ENCODE data around the gene RIIAD1. TPM values are rescaled to one million over a fixed set of nuclear protein-coding genes. Genes with fewer than 3 reads are reported as not detected.

Gene RIIAD1
- total and polyA plus RNA-seq, 8 donors: 0.56 to 7.5 (median 0.68) TPM; not detected in 2

- WGBS, 2 donors: 68 to 77% methylated on average over 4 of the region's 4 CpGs
- intact Hi-C loops (cut with DNase I): no loop called here
- Histone ChIP-seq H3K27me3 (no peaks in the 10 kb centered on the region), H3K36me3 (no peaks in the 10 kb centered on the region), H3K4me3 (no peak overlapping the region), H3K4me1 (peaks cover 0 to 18% (median 6%) of the 10 kb centered on the region in 3 donors), H3K27ac (no peak overlapping the region), H3K9me3 (no peaks in the 10 kb centered on the region)
- ATAC-seq: no peak
- FAIRE-seq: no peak
- no peak for DNase-seq
- no peak for TF ChIP-seq CTCF (IDR thresholded peaks at IDR 0.05)
Measured at GRCh38 chr1:151718666-151719065, 2.7 kb upstream of the RIIAD1 start.

GRCh38 chr1:151720125-151720524 lies 1.2 kb upstream of the RIIAD1 start:
- DNase-seq (no peak), FAIRE-seq (no peak), ATAC-seq (no peak)
- Histone ChIP-seq H3K4me3 (peak overlapping the region in 1 of 4 donors; percentile 47), H3K4me1 (peaks cover 0 to 18% (median 6%) of the 10 kb centered on the region in 3 donors), H3K27ac (peak overlapping the region in 2 of 4 donors; percentile 36 to 66), H3K27me3 (no peaks in the 10 kb centered on the region), H3K9me3 (no peaks in the 10 kb centered on the region), H3K36me3 (no peaks in the 10 kb centered on the region)
- TF ChIP-seq CTCF (IDR thresholded peaks at IDR 0.05): no peak
- intact Hi-C loops (cut with DNase I): no loop called here
- WGBS, 2 donors: 0 to 5% methylated on average over 1 of the region's 1 CpG

GRCh38 chr1:151720554-151720953 lies 768 bp upstream of the RIIAD1 start:
- 15 to 19% methylated on average over 5 of the region's 5 CpGs for WGBS, 2 donors
- TF ChIP-seq CTCF (IDR thresholded peaks at IDR 0.05): no peak
- intact Hi-C loops (cut with DNase I): no loop called here
- Histone ChIP-seq H3K4me1 (peaks cover 0 to 18% (median 6%) of the 10 kb centered on the region in 3 donors), H3K4me3 (peak overlapping the region in 2 of 4 donors; percentile 32 to 47), H3K36me3 (no peaks in the 10 kb centered on the region), H3K27ac (peak overlapping the region in 3 of 4 donors; percentile 1 to 66 (median 36)), H3K27me3 (no peaks in the 10 kb centered on the region), H3K9me3 (no peaks in the 10 kb centered on the region)
- no peak for FAIRE-seq
- peak; percentile 43 to 71 (median 56) for ATAC-seq
- no peak for DNase-seq

- H3K27ac ChIP-seq: no peak overlapping the region
- no peaks in the 10 kb centered on the region for H3K9me3 ChIP-seq
- H3K4me1 ChIP-seq: peaks cover 0 to 18% (median 6%) of the 10 kb centered on the region in 3 donors
- H3K27me3 ChIP-seq: no peaks in the 10 kb centered on the region
- no peak for TF ChIP-seq CTCF (IDR thresholded peaks at IDR 0.05)
- ATAC-seq (no peak), FAIRE-seq (no peak), DNase-seq (no peak)
- H3K4me3 ChIP-seq: peak overlapping the region in 2 of 4 donors; percentile 32 to 47
- WGBS, 2 donors: 37 to 44% methylated on average over 17 of the region's 17 CpGs
- intact Hi-C loops (cut with DNase I): no loop called here
- no peaks in the 10 kb centered on the region for H3K36me3 ChIP-seq
Measured at GRCh38 chr1:151721788-151722510, 627 bp downstream of the RIIAD1 start.

- TF ChIP-seq CTCF (IDR thresholded peaks at IDR 0.05): no peak
- intact Hi-C loops (cut with DNase I): no loop called here
- Histone ChIP-seq H3K27ac (no peak overlapping the region), H3K4me1 (peaks cover 0 to 20% (median 8%) of the 10 kb centered on the region in 3 donors), H3K4me3 (no peak overlapping the region), H3K36me3 (no peaks in the 10 kb centered on the region), H3K27me3 (no peaks in the 10 kb centered on the region), H3K9me3 (no peaks in the 10 kb centered on the region)
- ATAC-seq (no peak), DNase-seq (peak in 1 of 6 donors; percentile 1), FAIRE-seq (no peak)
- 45 to 56% methylated on average over 3 of the region's 3 CpGs for WGBS, 2 donors
Measured at GRCh38 chr1:151723726-151724370, 2.5 kb downstream of the RIIAD1 start.
